GM18909 (cell line): ENCODE measurements around the gene TDP1.
"Not testable (repeated sequence)": the region's sequence is repeated elsewhere in the genome, so short reads cannot be mapped to it uniquely, and the experiment has no call there.

Experiments used
- ATAC-seq: cut with Tn5 transposase; IDR thresholded peaks from one replicate; pipeline ENCODE4 v1.9.1; 2021; ENCODE audit warnings: mild to moderate bottlenecking; ENCODE audit not compliant: unreplicated experiment, poor library complexity

The TDP1 gene

DNA sequence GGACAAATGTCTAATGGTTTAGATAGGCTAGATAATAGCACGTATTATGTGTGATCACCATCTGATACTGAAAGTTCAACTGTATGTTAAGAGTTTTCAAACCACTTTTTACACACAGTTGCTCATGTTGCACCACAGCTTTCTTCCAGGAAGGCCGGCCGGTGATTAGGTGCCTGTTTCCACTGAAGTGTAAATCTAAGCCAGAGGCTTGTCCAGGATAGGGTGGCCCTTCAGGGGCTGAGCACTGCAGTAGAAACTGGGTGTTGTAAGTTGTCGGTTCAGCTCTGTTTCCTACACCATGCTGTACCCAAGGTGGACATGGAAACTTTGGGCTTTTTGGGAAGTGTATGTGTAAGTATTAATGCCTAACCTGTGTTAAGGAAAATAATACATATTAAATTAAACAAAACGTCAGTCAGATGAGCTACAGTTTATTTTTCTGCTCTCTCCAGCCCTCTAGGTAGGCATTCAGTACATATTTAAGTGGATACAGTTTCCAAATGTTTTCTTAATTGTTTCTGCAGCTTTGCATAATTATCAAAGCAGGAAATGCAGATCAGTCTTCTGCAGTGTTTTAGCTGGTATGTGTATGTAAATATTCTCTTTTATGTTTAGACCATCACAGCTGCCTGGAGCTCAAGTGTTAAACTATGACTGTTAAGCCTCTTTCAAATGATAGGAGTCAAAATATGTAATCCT lies 30.9 kb downstream of the TDP1 start:
- no peak for ATAC-seq

DNA sequence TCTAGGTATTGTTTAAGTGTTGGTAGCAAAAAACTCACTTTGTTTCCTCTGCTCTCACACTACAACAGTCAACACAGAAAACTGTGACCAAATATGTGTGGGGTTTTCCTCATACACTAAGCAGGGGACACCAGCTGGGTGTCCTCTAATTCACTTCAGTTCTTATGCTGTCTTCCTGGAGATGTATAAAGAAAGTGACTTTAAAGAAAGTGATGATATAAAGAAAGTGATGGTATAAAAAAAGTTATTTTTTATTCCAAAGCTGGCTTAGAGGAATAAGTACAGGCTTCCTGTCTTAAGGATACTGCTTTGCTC lies 31.4 kb downstream of the TDP1 start:
- no peak for ATAC-seq

DNA sequence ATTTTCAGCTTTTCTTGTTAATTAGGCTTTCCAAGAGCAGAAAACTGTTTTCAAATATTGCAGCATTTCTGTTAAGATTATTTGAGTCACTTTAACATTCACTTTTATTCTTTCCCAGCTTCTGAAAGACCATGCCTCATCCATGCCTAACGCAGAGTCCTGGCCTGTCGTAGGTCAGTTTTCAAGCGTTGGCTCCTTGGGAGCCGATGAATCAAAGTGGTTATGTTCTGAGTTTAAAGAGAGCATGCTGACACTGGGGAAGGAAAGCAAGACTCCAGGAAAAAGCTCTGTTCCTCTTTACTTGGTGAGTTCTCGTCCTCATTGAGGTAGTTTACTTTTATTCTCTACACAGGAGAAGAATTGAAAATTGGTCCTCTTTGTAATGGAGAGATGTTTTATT lies 33.1 kb downstream of the TDP1 start:
- no peak for ATAC-seq

DNA sequence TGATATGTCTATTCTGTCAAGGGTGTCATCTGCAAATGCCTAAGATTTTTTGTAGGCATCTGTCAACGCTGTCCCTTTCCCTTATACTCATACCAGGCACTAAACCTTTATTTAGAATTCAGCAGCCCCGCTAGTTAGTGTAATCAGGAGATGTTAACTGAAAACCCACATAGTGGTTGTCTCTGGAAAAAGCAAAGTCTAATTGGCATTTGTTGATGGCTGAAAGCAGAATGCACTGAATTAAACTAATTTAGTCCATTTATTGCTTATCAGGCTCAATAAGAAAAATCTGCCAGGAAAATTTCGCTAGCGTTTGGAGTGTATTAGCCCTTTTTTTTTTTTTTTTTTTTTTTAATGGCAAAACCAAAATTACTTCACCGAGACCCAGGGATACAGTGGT lies 34.5 kb downstream of the TDP1 start:
- ATAC-seq = no peak

DNA sequence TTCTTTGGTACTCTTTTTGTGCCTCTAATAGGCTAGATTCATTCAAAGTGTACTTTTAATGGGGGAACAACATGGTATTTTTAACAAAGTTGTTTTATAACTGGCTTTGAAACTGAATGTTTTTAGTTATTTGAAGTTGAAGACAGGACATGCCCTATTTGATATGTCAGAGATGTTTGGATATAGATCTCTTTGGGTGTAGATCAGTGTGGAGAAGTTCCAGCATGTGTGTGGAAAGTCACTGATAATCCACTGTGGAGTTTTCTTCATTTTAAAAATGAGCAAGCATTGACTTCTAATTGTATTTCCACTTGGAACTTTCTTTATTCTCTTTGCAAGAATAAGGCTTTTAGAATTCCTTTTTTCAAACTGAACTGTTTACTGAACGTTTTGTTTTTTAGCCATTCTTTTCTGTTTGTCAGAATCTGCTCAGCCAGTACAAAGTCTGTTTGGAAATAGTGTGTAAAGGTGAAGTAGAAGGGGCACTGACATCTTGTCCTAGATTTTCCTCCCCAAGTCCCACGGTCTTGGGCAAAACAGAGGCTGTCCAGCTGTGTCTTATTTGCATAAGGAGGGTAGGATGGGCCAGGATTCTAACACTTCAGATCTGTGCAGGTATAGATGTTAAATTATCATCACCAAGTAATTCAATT lies 35.0 kb downstream of the TDP1 start:
- no peak for ATAC-seq

DNA sequence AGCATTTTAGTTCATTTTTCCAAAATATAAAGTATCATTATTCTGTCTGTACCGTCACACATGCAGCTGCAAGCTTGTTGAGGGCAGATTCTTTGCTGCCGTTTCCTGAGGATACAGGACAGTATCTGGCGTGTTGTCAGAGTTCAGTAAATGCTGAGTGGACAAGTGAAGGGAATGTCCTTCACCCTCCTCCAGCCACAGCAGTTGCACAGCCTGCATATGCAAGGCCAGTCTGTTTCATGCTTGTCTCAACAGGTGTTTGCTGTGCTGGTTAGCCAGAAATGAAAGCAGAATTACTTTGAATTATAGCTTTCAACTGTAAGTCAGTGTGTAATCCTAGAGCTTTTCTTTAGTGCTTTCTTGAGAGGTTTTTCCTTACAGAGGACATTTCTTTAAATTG lies 36.5 kb downstream of the TDP1 start:
- ATAC-seq = no peak

DNA sequence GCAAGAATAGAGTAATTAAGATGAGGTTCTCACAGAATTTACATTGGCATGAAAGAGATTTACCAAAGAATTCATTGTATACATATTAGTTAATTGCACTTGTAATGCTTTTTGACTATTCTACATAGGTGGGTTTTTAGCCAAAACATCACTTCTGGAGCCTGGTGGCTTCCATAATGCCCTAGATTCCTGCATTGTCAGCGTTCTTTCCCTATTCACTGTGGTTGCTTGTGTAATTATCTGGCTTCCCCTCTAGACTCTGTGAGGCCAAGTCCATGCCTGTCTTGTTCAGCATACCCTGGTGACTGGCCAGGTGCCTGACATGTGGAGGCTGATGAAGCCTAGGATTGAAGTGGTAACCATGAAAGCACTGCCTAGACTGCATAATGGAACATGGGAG lies 41.2 kb downstream of the TDP1 start:
- ATAC-seq = no peak

DNA sequence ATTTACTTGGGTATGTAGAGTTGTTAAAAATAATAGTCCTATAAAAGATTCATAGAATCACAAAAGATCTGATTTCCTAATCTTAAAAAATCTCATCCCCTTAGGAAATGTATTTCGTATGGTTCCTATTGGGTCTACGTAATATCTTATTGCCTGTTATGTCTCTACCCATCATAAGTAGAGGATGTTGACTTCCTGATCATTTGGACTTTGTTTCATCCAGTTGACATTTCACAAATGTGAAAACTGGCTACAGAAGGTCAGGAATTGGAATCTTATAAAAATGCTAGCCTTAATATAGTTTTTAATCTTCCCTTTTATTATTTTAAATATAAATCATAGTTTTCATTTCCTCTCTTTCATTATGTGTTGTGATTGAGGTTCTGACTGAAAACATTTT lies 45.2 kb downstream of the TDP1 start:
- no peak for ATAC-seq

DNA sequence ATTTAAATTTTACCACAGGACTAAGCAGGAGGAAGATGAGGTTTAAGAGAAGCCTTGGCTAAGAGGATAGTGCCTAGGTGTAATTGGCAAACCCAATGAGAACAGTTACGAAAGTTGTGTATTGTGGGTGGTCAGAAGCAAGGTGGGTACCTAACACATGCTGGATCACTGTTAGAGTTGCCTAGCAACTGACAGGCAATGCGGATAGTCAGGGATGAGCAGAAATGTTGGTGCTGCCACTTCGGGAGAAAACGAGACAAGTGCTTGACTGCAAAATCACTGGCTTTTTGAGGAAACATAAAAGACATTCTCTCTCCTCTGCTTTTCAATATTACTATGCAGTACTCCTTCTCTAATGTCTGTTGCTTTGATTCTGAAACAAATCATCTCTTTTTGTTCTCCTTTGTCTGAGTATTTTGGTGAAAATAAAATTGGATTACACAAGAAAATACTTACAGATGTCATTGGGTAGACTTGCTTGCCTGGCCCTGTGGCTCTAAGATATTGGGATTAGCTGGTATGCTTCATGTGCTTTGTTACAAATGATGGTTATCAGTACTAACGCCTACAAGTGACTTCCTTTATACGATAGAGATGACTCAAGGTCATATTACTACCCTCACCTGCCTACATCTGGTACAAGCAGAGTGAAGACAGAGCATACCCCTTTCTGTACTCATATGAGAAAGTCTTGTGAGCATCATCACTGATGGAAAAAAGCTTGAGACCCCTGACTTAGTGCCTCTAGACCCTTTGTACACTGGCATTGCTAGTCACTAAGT lies 48.0 kb downstream of the TDP1 start:
- ATAC-seq = no peak

DNA sequence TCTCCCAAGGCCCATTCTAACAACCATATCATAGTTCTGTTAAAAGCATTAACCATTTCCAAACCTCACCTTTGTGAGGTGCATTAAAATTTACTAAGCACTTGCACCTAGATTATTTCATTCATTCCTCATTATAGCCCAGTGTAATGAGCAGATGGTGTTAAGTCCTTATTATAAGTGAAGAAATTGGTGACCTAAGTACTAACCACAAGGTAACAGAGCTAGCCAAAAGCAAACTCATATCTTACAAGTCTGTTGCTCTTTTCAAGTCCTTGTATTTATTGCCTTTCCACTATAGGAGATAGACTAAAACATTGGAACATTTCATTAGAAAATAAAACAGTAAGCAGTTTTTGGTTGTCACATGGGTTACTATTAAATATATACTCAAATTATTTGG lies 49.7 kb downstream of the TDP1 start:
- ATAC-seq = no peak

DNA sequence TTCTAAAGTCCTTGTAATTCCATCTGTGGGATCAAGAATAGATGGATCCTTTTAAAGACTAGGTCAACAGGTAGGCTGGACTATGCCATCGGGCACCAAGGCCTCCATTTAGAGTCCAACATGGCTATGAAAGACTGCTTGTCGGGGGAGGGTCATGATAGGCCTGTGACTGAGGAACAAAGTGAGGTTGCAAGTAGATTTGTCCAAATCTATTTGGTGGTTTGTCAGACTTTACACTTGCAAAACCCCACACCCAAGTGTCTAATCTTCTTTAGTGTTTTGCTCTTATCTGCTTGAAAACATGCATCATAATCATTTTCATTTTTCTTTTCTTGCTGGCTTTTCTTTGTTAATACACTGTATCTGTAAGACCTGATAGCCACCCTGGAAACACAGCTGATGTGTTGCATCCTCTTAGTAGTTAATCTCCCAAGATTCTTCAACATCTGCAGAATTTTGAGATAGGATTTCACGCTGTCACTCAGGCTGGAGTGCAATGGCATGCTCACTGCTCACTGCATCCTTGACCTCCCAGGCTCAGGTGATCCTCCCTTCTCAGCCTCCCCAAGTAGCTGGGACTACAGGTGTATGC lies 50.3 kb downstream of the TDP1 start:
- no peak for ATAC-seq

DNA sequence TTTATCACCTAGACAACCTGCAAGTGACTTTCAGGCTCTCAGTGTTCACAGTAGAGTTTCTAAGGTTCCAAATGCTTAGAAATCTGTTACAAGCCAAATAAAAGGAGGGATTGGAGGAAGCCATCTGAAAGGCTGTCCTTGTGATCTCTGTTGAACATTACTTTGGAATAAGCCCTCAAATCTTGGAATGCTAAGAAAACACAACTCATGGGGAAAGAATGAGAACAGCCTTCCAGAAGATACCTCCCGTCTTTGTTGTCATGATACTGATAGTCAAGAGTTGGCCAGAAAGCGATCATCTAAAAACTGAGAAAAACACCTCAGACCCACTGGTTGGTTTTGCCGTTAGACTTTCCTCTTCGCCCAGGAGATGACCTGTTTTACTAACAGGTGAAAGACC lies 61.6 kb downstream of the TDP1 start:
- ATAC-seq = no peak

DNA sequence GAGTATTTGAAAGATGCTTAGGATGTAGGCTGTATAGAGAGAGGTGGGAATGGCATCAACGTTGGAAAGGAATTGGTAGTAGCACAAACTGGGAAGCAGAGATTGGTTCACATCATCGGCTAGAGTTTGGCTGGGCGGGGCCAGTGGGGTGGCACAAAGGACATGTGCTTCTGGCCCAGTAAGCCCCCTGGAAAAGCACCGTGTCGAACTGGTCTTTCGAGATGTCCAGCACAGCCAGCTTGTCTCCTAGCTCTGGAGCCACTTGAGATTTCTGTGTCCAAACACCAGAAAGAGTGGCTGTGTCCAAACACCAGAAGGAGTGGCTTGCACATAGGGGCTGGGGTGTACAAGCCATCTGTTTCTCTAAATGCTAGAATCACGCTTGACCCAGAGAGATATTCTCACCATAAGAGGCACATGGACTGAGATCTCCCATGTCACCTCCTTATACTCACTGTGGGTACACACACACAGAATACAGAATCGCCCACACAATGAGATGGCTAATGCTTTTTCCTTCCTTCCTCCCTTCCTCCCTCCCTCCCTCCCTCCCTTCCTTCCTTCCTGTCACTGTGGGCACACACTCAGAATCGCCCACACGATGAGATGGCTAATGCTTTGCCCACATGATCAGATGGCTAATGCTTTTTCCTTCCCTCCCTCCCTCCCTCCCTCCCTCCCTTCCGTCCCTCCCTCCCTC lies 64.2 kb downstream of the TDP1 start:
- ATAC-seq = no peak

DNA sequence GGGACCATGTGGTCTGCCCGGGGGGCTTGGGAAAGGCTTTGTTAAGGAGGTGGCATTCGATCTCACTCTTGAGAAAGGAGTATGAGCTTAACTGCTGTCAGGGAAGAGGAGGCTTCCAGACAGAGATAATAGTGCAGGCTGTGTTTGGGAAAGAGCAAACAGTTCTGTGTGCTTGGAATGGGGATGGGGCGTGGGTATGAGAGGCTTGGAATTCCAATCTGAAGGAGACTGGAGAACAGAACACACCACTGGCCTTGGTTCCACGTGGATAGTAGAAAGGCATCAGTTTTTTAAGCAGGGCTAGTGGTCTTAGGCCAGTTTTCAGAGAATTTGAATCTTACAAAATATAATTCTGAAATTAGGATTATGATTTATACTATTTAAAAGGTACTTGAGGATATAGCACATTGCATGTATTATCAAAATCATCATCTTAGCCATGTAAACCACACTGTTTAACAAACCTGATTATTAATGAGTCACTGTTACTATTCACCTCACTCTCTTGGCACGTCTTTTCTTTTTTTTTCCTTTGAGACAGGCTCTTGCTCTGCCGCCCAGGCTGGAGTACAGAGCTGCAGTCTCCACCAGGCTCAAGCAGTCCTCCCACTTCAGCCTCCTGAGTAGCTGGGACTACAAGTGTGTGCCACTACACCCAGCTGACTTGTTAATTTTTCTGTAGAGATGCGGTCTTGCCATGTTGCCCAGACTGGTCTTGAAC lies 67.6 kb downstream of the TDP1 start:
- no peak for ATAC-seq

DNA sequence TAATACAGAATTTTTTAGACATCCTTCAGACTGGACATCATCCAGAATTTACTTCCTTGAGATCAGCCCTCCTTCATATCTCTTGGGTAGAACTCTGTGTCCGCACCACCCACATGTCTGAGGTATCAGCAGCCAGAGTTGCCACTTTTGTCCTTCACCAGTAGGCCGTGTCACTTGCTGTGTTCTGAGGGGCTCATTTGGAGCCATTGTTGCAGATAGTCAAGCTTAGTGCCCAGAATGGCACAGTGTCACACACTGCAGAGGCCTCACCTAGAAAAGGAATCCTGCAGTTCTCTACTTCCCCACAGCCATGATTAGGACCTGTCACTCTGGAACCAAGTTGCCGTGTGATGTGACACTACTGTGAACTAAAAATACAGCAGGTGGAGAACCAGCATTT lies 69.2 kb downstream of the TDP1 start:
- no peak for ATAC-seq

DNA sequence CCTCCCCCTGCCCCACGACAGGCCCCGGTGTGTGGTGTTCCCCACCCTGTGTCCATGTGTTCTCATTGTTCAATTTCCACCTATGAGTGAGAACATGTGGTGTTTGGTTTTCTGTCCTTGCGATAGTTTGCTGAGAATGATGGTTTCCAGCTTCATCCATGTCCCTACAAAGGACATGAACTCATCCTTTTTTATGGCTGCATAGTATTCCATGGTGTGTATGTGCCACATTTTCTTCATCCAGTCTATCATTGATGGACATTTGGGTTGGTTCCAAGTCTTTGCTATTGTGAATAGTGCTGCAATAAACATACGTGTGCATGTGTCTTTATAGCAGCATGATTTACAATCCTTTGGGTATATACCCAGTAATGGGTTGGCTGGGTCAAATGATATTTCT lies 70.9 kb downstream of the TDP1 start:
- ATAC-seq = not testable (repeated sequence)

DNA sequence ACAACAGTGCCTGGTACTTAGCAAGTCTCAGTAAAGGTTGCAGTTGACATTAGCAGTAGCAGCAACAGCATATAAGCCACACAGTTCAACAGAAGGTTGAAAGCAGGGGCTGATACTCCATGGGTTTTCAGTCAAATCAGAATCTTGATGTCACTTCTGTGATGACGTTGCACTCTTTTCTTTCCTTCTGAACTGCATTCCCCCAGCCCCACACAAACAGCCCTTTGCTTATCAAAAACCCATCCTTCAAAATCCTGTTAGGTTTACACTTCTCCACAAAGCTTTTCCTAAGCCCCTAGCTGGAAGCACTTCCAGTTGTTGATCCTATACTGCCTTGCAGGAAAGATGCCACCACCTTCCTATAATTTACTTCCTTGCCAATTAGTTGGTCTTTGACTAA lies 72.1 kb downstream of the TDP1 start:
- no peak for ATAC-seq

DNA sequence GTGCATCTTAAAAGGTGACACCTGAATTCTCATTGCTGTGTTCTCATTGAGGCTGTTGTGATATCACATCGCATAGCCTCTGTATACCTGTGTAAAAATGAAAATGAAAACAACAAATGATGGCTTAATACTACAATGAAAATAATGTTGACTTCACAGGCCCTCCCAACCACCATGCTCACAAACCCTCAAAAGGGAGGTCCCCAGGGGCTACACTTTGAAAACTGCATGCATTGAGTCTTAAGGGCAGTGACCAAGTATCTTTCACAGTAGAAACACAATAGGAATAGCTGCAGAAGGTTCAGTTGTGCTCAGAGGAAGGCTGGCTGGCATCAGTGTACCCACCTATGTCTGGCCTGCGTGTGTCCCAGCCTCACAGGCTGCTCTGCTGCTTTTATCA lies 78.4 kb downstream of the TDP1 start:
- ATAC-seq = no peak

DNA sequence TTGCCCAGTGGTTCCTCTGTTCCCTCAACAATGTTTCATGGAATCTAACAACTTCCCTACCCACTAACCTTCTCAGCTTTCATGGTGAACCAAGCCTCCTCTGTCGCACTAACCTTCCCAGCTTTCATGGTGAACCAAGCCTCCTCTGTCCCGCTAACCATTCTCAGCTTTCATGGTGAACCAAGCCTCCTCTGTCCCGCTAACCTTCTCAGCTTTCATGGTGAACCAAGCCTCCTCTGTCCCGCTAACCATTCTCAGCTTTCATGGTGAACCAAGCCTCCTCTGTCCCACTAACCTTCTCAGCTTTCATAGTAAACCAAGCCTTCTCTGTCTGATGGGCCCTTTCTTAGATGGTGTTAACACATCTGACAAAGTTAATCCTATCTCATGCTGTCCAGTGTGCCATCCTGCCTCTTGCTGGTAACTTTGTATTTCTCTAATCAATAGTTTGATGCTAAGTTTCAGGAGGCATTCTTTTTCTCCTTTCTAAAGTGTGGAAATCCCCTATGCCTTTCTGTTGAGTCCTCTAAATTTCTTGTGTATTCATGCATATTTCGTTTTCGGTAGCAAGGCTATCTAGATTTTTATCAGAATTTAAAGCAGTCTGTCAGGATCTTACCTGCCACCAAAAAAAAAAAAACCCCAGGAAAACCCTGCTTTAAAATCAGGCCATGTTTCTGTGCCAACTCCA lies 79.3 kb downstream of the TDP1 start:
- no peak for ATAC-seq
